Neural cell (in vitro differentiated cells): ENCODE results near the gene DDA1.

Experiments used
- EZH2 ChIP-seq: fragments of 200-600, 300-800 bp; shearing (Covaris generic), sonication (generic); IDR thresholded peaks from 2 replicates; pipeline ENCODE4 v1.6.1; 2014; ENCODE audit warnings: antibody characterized with exemption, low read length, borderline replicate concordance, mild to moderate bottlenecking; ENCODE audit not compliant: insufficient read depth, poor library complexity, severe bottlenecking
- TF ChIP-seq, protein P1 (sequence below): fragments of 450-650 bp; IDR thresholded peaks from 2 replicates; pipeline ENCODE4 v1.5.1; 2014; ENCODE audit warnings: antibody characterized with exemption, mild to moderate bottlenecking, moderate library complexity; ENCODE audit not compliant: poor library complexity, severe bottlenecking

DNA sequence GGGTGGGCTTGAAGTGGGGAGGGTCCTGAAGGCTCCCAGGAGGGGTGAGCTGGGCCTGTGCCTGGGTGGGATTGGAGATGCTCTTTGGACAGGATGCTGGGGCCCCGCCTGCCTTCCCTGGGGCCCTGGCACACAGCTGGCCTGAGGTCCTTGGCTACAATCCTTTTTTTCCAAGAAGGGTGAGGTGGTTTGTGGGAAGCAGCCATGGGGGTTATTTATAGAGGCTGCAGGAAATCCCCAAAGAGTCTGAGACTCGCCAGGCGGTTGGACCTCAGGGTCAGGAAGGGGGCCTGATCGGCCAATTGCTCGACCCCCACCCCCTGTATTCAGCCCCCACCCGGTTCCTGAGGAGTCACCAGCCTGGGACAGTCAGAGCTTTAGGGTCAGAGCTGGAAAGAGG is 38.0 kb downstream of the DDA1 start:
- TF ChIP-seq, protein P1, sequence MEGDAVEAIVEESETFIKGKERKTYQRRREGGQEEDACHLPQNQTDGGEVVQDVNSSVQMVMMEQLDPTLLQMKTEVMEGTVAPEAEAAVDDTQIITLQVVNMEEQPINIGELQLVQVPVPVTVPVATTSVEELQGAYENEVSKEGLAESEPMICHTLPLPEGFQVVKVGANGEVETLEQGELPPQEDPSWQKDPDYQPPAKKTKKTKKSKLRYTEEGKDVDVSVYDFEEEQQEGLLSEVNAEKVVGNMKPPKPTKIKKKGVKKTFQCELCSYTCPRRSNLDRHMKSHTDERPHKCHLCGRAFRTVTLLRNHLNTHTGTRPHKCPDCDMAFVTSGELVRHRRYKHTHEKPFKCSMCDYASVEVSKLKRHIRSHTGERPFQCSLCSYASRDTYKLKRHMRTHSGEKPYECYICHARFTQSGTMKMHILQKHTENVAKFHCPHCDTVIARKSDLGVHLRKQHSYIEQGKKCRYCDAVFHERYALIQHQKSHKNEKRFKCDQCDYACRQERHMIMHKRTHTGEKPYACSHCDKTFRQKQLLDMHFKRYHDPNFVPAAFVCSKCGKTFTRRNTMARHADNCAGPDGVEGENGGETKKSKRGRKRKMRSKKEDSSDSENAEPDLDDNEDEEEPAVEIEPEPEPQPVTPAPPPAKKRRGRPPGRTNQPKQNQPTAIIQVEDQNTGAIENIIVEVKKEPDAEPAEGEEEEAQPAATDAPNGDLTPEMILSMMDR, result no peak
- TF ChIP-seq EZH2, result no peak
